Measurements from ENCODE around the gene CD79B. TPM values are rescaled to one million over a fixed set of nuclear protein-coding genes. Genes with fewer than 3 reads are reported as not detected.

The CD79B gene
- total and polyA plus RNA-seq, 2 of the 8 experiments (the other 6 are each of a cell fraction or from before 2014, with no cell fraction given): 1.5 to 3.9 TPM

- TF ChIP-seq TEAD4 (IDR thresholded peaks at IDR 0.05; ENCODE audit: low read depth, low read length) (no peak), SUZ12 (IDR thresholded peaks at IDR 0.05; ENCODE audit: low read length) (no peak), EGR1 (IDR thresholded peaks at IDR 0.05; ENCODE audit: borderline replicate concordance, low read depth, low read length) (peak; percentile 46; the same call in 1 of the 2 replicates), CBX8 (IDR thresholded peaks at IDR 0.05; ENCODE audit: borderline replicate concordance, low read depth, low read length) (no peak)
- ChIA-PET POLR2A (ENCODE audit: partially characterized antibody) (interaction anchor here (0.8 to 3.3 kb wide), 5 partner anchors 10 to 54 kb away, joined by 3 to 9 read pairs (median 4); no protein-coding TSS in a partner anchor), CTCF (ENCODE audit: partially characterized antibody) (interaction anchor here (0.7 to 11.4 kb wide), 12 partner anchors 10 to 98 kb away, joined by 3 to 164 read pairs (median 6); partner anchors contain the start of genes CSHL1 and GH1)
- Histone ChIP-seq H3K18ac (ENCODE audit: extremely low read depth, low read length) (0 out of 2 replicates have a peak overlapping the region, but pooled peaks have one; percentile 24), H3K9me3 (ENCODE audit: insufficient read depth in 2 of 2, low read depth in 1 of 2, low read length in 1 of 2) (no peaks in the 10 kb centered on the region), H3K23ac (ENCODE audit: insufficient read length) (no peak overlapping the region), H3K79me1 (ENCODE audit: low read depth, low read length) (no peaks in the 10 kb centered on the region), H4K5ac (ENCODE audit: insufficient read length, low read depth, low read length) (no peak overlapping the region), H2BK20ac (ENCODE audit: low read length) (no peak overlapping the region), H2AFZ (ENCODE audit: low read length) (no peak overlapping the region), H3K9ac (replicated peaks in 1 of 4; ENCODE audit: extremely low read depth in 1 of 4, low read depth in 3 of 4, low read length in 3 of 4) (no peak overlapping the region), H2BK12ac (ENCODE audit: low read depth, low read length) (peak overlapping the region; percentile 63; the same call in 1 of the 2 replicates), H3K14ac (ENCODE audit: insufficient read length) (no peak overlapping the region), H2AK5ac (ENCODE audit: low read depth, low read length) (no peak overlapping the region), H2BK15ac (ENCODE audit: low read length) (peak overlapping the region; percentile 18; the same call in 1 of the 2 replicates), H3K4me1 (replicated peaks in 1 of 4; ENCODE audit: control insufficient read depth in 3 of 4, insufficient read depth in 4 of 4, low read length in 3 of 4) (peaks cover 0 to 16% (median 12%) of the 10 kb centered on the region in 4 experiments; a peak in 6 of 7 replicates), H3K56ac (replicated peaks; ENCODE audit: insufficient read length, low read depth, low read length) (no peak overlapping the region), H2BK120ac (replicated peaks; ENCODE audit: low read depth, low read length) (no peak overlapping the region), H3K36me3 (ENCODE audit: control insufficient read depth in 2 of 4, insufficient read depth in 4 of 4, low read length in 3 of 4) (no peaks in the 10 kb centered on the region), H3K79me2 (ENCODE audit: control insufficient read depth in 1 of 2, insufficient read depth in 2 of 2, low read length in 2 of 2) (no peaks in the 10 kb centered on the region), H4K8ac (ENCODE audit: extremely low read depth, insufficient read depth, low read length) (no peak overlapping the region), H3K4me2 (ENCODE audit: insufficient read depth in 1 of 2, low read depth in 2 of 2, low read length in 2 of 2) (no peak overlapping the region), H3K27me3 (replicated peaks in 1 of 4; ENCODE audit: control insufficient read depth in 3 of 4, extremely low read depth in 1 of 4, insufficient read depth in 3 of 4, low read length in 3 of 4) (no peaks in the 10 kb centered on the region), H3K27ac (ENCODE audit: low read depth, low read length) (no peak overlapping the region), H4K91ac (replicated peaks; ENCODE audit: insufficient read length, low read length) (peak overlapping the region; percentile 44), H3K4ac (replicated peaks; ENCODE audit: insufficient read length, low read depth, low read length) (no peak overlapping the region), H2BK5ac (ENCODE audit: low read depth, low read length) (0 out of 2 replicates have a peak overlapping the region, but pooled peaks have one; percentile 49), H3K4me3 (ENCODE audit: extremely low read depth in 1 of 4, insufficient read depth in 2 of 4, low read depth in 3 of 4, low read length in 4 of 4) (no peak overlapping the region), H3K23me2 (ENCODE audit: low read depth, low read length) (no peaks in the 10 kb centered on the region), H4K20me1 (replicated peaks in 1 of 2; ENCODE audit: control insufficient read depth in 1 of 2, insufficient read depth in 2 of 2, low read length in 2 of 2) (no peaks in the 10 kb centered on the region)
- WGBS, 2 experiments (ENCODE audit: extremely low coverage in 1 of 2, insufficient coverage in 1 of 2, insufficient read length in 1 of 2, insufficient replicate concordance in 2 of 2, low coverage in 1 of 2, low lambda C conversion rate in 2 of 2, missing lambda C conversion rate in 1 of 2): 90% methylated on average over 24 of the region's 24 CpGs; no CpG with 5 or more reads in 1 of the 2 experiments
- no peak for FAIRE-seq
- DNase-seq (ENCODE audit: low read depth in 1 of 2, low spot score in 2 of 2): peak in 1 of 2 experiments; percentile 51
Measured at GRCh38 chr17:63929860-63930766, 2.0 kb downstream of the CD79B start.
